Panc1 (cell line): ENCODE measurements around the gene IER3IP1.

Experiments used
- CTCF ChIP-seq: fragments of 450-650 bp; IDR thresholded peaks from 2 replicates; pipeline ENCODE4 v1.5.1; 2017; ENCODE audit warnings: mild to moderate bottlenecking
- POLR2AphosphoS5 ChIP-seq: IDR thresholded peaks from 2 replicates; pipeline ENCODE4 v1.6.1; 2012; ENCODE audit warnings: mild to moderate bottlenecking, low read depth, low read length, moderate library complexity
- TCF7L2 ChIP-seq: IDR thresholded peaks from 2 replicates; pipeline ENCODE4 v1.6.1; 2011; ENCODE audit warnings: mild to moderate bottlenecking, low read depth, low read length, inconsistent platforms
- TF ChIP-seq, protein P1 (sequence below), 2 experiments: IDR thresholded peaks; 2 replicates each; pipeline ENCODE4 v1.6.1; 2011 to 2012; ENCODE audit warnings: low read depth in 2 of 2, control low read depth in 1 of 2, low read length in 1 of 2, mild to moderate bottlenecking in 1 of 2, moderate library complexity in 1 of 2; ENCODE audit not compliant: insufficient read depth in 1 of 2

GRCh38 chr18:47113796-47114540 lies 62.2 kb downstream of the IER3IP1 start:
- TF ChIP-seq TCF7L2 (no peak), CTCF (no peak), POLR2AphosphoS5 (no peak)
- TF ChIP-seq, protein P1, sequence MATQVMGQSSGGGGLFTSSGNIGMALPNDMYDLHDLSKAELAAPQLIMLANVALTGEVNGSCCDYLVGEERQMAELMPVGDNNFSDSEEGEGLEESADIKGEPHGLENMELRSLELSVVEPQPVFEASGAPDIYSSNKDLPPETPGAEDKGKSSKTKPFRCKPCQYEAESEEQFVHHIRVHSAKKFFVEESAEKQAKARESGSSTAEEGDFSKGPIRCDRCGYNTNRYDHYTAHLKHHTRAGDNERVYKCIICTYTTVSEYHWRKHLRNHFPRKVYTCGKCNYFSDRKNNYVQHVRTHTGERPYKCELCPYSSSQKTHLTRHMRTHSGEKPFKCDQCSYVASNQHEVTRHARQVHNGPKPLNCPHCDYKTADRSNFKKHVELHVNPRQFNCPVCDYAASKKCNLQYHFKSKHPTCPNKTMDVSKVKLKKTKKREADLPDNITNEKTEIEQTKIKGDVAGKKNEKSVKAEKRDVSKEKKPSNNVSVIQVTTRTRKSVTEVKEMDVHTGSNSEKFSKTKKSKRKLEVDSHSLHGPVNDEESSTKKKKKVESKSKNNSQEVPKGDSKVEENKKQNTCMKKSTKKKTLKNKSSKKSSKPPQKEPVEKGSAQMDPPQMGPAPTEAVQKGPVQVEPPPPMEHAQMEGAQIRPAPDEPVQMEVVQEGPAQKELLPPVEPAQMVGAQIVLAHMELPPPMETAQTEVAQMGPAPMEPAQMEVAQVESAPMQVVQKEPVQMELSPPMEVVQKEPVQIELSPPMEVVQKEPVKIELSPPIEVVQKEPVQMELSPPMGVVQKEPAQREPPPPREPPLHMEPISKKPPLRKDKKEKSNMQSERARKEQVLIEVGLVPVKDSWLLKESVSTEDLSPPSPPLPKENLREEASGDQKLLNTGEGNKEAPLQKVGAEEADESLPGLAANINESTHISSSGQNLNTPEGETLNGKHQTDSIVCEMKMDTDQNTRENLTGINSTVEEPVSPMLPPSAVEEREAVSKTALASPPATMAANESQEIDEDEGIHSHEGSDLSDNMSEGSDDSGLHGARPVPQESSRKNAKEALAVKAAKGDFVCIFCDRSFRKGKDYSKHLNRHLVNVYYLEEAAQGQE (IDR thresholded peaks at IDR 0.05; ENCODE audit: insufficient read depth in 1 of 2, low read depth in 2 of 2, low read length in 1 of 2) = no peak
